K562 (cell line): ENCODE measurements around the gene KCP. TPM values are rescaled to one million over a fixed set of nuclear protein-coding genes. Genes with fewer than 3 reads are reported as not detected.

Experiments
- ATAC-seq: fragments of 200-7000 bp; cut with Tn5 transposase; 3 replicates; pipeline ENCODE4 v1.9.1; 2020; ENCODE audit warnings: moderate library complexity
- BruUV-seq: library from RNA; stranded (reverse); fragments of 400-500 nt; replicated peaks from 2 replicates; lab custom pipeline; 2021; lab: Mats Ljungman, UMichigan
- CTCF ChIA-PET: fragments of 300-600 bp; formaldehyde crosslinking; extraction: SDS; loops from one replicate; lab custom pipeline; 2021; ENCODE audit warnings: low intra/inter-chr PET ratio; lab: Yijun Ruan, JAX
- POLR2A ChIA-PET: fragments of 300-600, 350-650 bp; sonication (Branson Sonifier 250); formaldehyde crosslinking; extraction: SDS; loops from one replicate; lab custom pipeline; 2021; ENCODE audit warnings: antibody characterized with exemption, inconsistent platforms; lab: Yijun Ruan, JAX
- DNase-seq, 4 experiments: peaks; one replicate each; pipeline versions ENCODE4 v3.0.0 to v3.0.0-alpha.2; 2011 to 2018; ENCODE audit warnings: low spot score in 3 of 4, mixed read lengths in 3 of 4; ENCODE audit errors: extremely low read depth in 1 of 4
- FAIRE-seq: peaks from 2 replicates; lab custom pipeline; 2011; peaks lifted over from hg19 to GRCh38; lab: Jason Lieb, UNC
- H2AFZ ChIP-seq: 2 replicates; pipeline ENCODE4 v1.6.0; 2011; ENCODE audit warnings: low read depth, low read length, control low read depth, inconsistent platforms
- H3K27ac ChIP-seq: fragments of 200-600 bp; 3 replicates; pipeline ENCODE4 v1.8.0; 2011; ENCODE audit warnings: low read depth, mild to moderate bottlenecking, control low read depth, inconsistent platforms, low read length, moderate library complexity, mixed read lengths; ENCODE audit errors: extremely low read depth
- H3K27me3 ChIP-seq, 2 experiments: fragments of 300-600 bp in 1 of 2; 2 replicates in 1 of 2; 3 replicates in 1 of 2; pipeline versions ENCODE4 v1.6.0 to v1.8.0; 2011; ENCODE audit warnings: inconsistent platforms in 2 of 2, low read length in 2 of 2, mild to moderate bottlenecking in 1 of 2, mixed read lengths in 1 of 2, moderate library complexity in 1 of 2; ENCODE audit not compliant: control insufficient read depth in 2 of 2, insufficient read depth in 2 of 2
- H3K36me3 ChIP-seq: fragments of 300-600 bp; 3 replicates; pipeline ENCODE4 v1.8.0; 2011; ENCODE audit warnings: mild to moderate bottlenecking, low read length, inconsistent platforms; ENCODE audit not compliant: control insufficient read depth, insufficient read depth
- H3K4me1 ChIP-seq, 2 experiments: fragments of 200-600 bp in 1 of 2; replicated peaks in 1 of 2; 2 replicates in 1 of 2; 3 replicates in 1 of 2; pipeline versions ENCODE4 v1.5.1 to v1.8.0; 2011; ENCODE audit warnings: inconsistent platforms in 2 of 2, low read length in 2 of 2, mild to moderate bottlenecking in 1 of 2, mixed read lengths in 1 of 2, moderate library complexity in 1 of 2; ENCODE audit not compliant: control insufficient read depth in 2 of 2, insufficient read depth in 2 of 2
- H3K4me2 ChIP-seq: 2 replicates; pipeline ENCODE4 v1.6.1; 2011; ENCODE audit warnings: low read length, control low read depth, inconsistent platforms, mixed read lengths; ENCODE audit not compliant: insufficient read depth
- H3K4me3 ChIP-seq: fragments of 200-600 bp; sonication (generic), shearing (Covaris generic); 2 replicates; pipeline ENCODE4 v1.5.1; 2016; ENCODE audit warnings: control low read depth, inconsistent platforms
- H3K79me2 ChIP-seq: fragments of 200-600 bp; 3 replicates; pipeline ENCODE4 v1.8.0; 2011; ENCODE audit warnings: low read length, inconsistent platforms; ENCODE audit not compliant: control insufficient read depth, insufficient read depth
- H3K9ac ChIP-seq, 2 experiments: 2 replicates each; pipeline versions ENCODE4 v1.6.0 to v1.6.1; 2011; ENCODE audit warnings: low read depth in 2 of 2, low read length in 2 of 2, control low read depth in 1 of 2, inconsistent platforms in 1 of 2, mild to moderate bottlenecking in 1 of 2, mixed read lengths in 1 of 2; ENCODE audit not compliant: insufficient read depth in 1 of 2
- H3K9me1 ChIP-seq: one replicate; pipeline ENCODE4 v1.6.0; 2011; ENCODE audit warnings: inconsistent platforms, mild to moderate bottlenecking, low read length, moderate library complexity; ENCODE audit not compliant: control insufficient read depth, insufficient read depth
- H3K9me3 ChIP-seq: replicated peaks from 2 replicates; pipeline ENCODE4 v1.5.1; 2011; ENCODE audit warnings: low read depth, low read length, inconsistent platforms; ENCODE audit not compliant: control insufficient read depth, insufficient read depth
- H4K20me1 ChIP-seq: replicated peaks from 2 replicates; pipeline ENCODE4 v1.6.1; 2011; ENCODE audit warnings: low read length, inconsistent platforms, mixed read lengths; ENCODE audit not compliant: control insufficient read depth, insufficient read depth
- CREB3L1 ChIP-seq: fragments of 450-650 bp; IDR thresholded peaks from 2 replicates; pipeline ENCODE4 v1.6.1; 2014; ENCODE audit warnings: low read depth, mild to moderate bottlenecking, moderate library complexity, borderline replicate concordance
- EZH2 ChIP-seq: IDR thresholded peaks from 2 replicates; pipeline ENCODE4 v1.6.1; 2012; ENCODE audit warnings: low read depth, mild to moderate bottlenecking, inconsistent platforms, low read length, borderline replicate concordance
- JUNB ChIP-seq: fragments of 450-650 bp; formaldehyde crosslinking; conservative IDR thresholded peaks from 2 replicates; pipeline ENCODE4 v1.4.0; 2020; ENCODE audit warnings: mild to moderate bottlenecking
- MCM5 ChIP-seq: fragments of 450-650 bp; IDR thresholded peaks from 2 replicates; pipeline ENCODE4 v1.6.1; 2016; ENCODE audit warnings: low read depth
- NFIC ChIP-seq: fragments of 450-650 bp; IDR thresholded peaks from 2 replicates; pipeline ENCODE4 v1.6.1; 2017; ENCODE audit warnings: mild to moderate bottlenecking, inconsistent platforms
- NR2C2 ChIP-seq, 2 experiments: fragments of 200-800 bp in 1 of 2; sonication (Bioruptor generic) in 1 of 2; sonication (generic) in 1 of 2; formaldehyde crosslinking in 1 of 2; IDR thresholded peaks; 2 replicates each; pipeline versions ENCODE4 v1.6.1 to v1.8.0; 2016 to 2022; ENCODE audit warnings: mild to moderate bottlenecking in 1 of 2, missing compliant biosample characterization in 1 of 2, missing genetic modification characterization in 1 of 2, missing genetic modification reagents in 1 of 2
- SMC3 ChIP-seq: conservative IDR thresholded peaks from 2 replicates; pipeline ENCODE4 v1.6.1; 2011; ENCODE audit warnings: low read depth, low read length, improper control_type of control experiment; ENCODE audit not compliant: insufficient read depth
- SPI1 ChIP-seq: IDR thresholded peaks from 2 replicates; pipeline ENCODE4 v1.6.1; 2011; ENCODE audit warnings: low read depth, low read length, control low read depth, borderline replicate concordance
- VEZF1 ChIP-seq: fragments of 200-800 bp; sonication (Bioruptor generic); IDR thresholded peaks from 2 replicates; pipeline ENCODE4 v1.6.1; 2017; ENCODE audit warnings: missing genetic modification characterization, missing compliant biosample characterization
- ZBTB11 ChIP-seq, 3 experiments: fragments of 200-800 bp in 1 of 3; fragments of 250-450 bp in 1 of 3; fragments of 450-650 bp in 1 of 3; sonication (Bioruptor Pico) in 1 of 3; sonication (Bioruptor generic) in 1 of 3; formaldehyde crosslinking in 1 of 3; IDR thresholded peaks; 2 replicates each; pipeline versions ENCODE4 v1.6.1 to v1.8.0; 2016 to 2022; ENCODE audit warnings: mild to moderate bottlenecking in 2 of 3, missing genetic modification characterization in 2 of 3, missing compliant biosample characterization in 1 of 3, moderate library complexity in 1 of 3
- WGBS: fragments of 100-300 bp; shearing (Covaris generic); methylation state at CpG from one replicate; pipeline ENCODE4 v1.1.6; 2016; ENCODE audit warnings: low coverage, mixed read lengths; ENCODE audit not compliant: insufficient coverage; ENCODE audit errors: missing lambda C conversion rate; 5-methylcytosine and 5-hydroxymethylcytosine counted together
- in situ Hi-C: fragments of 300-500 bp; cut with MboI; formaldehyde crosslinking; loops from 4 replicates; pipeline ENCODE4 v1.15.0; 2018; ENCODE audit warnings: inconsistent platforms, mixed read lengths
- intact Hi-C: fragments of 100-400 bp; cut with micrococcal nuclease; formaldehyde crosslinking; loops from 2 replicates; pipeline ENCODE4 v1.14.2; 2022
- polyA plus RNA-seq, 8 experiments: library from polyadenylated mRNA; depleted of rRNA in 4 of 8; stranded (reverse) in 5 of 8; unstranded in 3 of 8; fragments of >200 nt; fragmentation: Nextera tagmentation in 2 of 8; fragmentation: Illumina TruSeq in 1 of 8; extraction: Ambion mirVana in 2 of 8; extraction: Trizol in 1 of 8; gene quantifications; 2 replicates each; pipeline versions ENCODE4 v1.2.1 to v1.2.3, GENCODE V29; 2011 to 2014; ENCODE audit warnings: inconsistent platforms in 1 of 8, missing spikeins in 1 of 8
- total RNA-seq, 7 experiments: library from RNA; depleted of rRNA in 6 of 7; stranded (reverse); fragments of >200 nt in 6 of 7; fragmentation: Illumina TruSeq in 2 of 7; extraction: Trizol in 2 of 7; gene quantifications; 2 replicates each; pipeline versions ENCODE4 v1.2.1 to v1.2.3, GENCODE V29; 2011 to 2021; ENCODE audit warnings: low replicate concordance in 1 of 7

KCP gene
- total and polyA plus RNA-seq, 9 of the 15 experiments (the other 6 are each of a cell fraction or from before 2014, with no cell fraction given) = 0.06 to 0.17 (median 0.12) TPM; not detected in 3

GRCh38 chr7:128941323-128941890 lies 30.9 kb upstream of the KCP start (continued):
- TF ChIP-seq MCM5 = no peak
- TF ChIP-seq CREB3L1 = no peak

GRCh38 chr7:128940494-128941322 lies 30.2 kb upstream of the KCP start:
- no peak for FAIRE-seq
- Histone ChIP-seq H3K9me1 (no peaks in the 10 kb centered on the region), H3K4me1 (peaks cover 0 to 33% of the 10 kb centered on the region in 2 experiments; a peak in 2 of 5 replicates), H4K20me1 (peaks cover 10% of the 10 kb centered on the region), H3K4me2 (peak overlapping the region; percentile 9; the same call in 1 of the 2 replicates), H3K4me3 (no peak overlapping the region), H3K36me3 (no peaks in the 10 kb centered on the region), H3K9me3 (no peaks in the 10 kb centered on the region), H3K79me2 (no peaks in the 10 kb centered on the region), H2AFZ (peak overlapping the region; percentile 6; the same call in 1 of the 2 replicates), H3K27ac (no peak overlapping the region), H3K9ac (peak overlapping the region in 1 of 2 experiments; percentile 28; a peak in 1 of 4 replicates), H3K27me3 (peaks cover 60 to 71% of the 10 kb centered on the region in 2 experiments)
- DNase-seq = no peak
- ChIA-PET CTCF (no interaction called here), POLR2A (interaction anchor here (0.7 to 1.8 kb wide), 6 partner anchors 8 to 418 kb away, joined by 3 to 8 read pairs (median 4); partner anchors contain the start of gene TNPO3)
- no TSS peak for BruUV-seq
- ATAC-seq = peak; percentile 54
- 11% methylated on average over 19 of the region's 20 CpGs for WGBS
- in situ Hi-C loops = no loop called here
- intact Hi-C loops = no loop called here
- TF ChIP-seq EZH2 = 0 out of 2 replicates have a peak, but pooled peaks have one; percentile 66
- TF ChIP-seq NR2C2 (CRISPR knock-in tag; IDR thresholded peaks at IDR 0.05) = no peak
- TF ChIP-seq NR2C2 (tag; IDR thresholded peaks at IDR 0.05) = no peak
- TF ChIP-seq JUNB (CRISPR knock-in tag) = no peak
- TF ChIP-seq VEZF1 (CRISPR knock-in tag) = no peak
- 0 out of 2 replicates have a peak, but pooled peaks have one; percentile 3 for TF ChIP-seq SMC3
- TF ChIP-seq NFIC = no peak
- TF ChIP-seq SPI1 = peak; percentile 92
- TF ChIP-seq ZBTB11 (CRISPR knock-in tag; IDR thresholded peaks at IDR 0.05) = 0 out of 6 replicates have a peak, but pooled peaks of 1 of the 3 experiments have one; percentile 5
